H1 (cell line): Measurements from ENCODE around the gene SFT2D1. TPM values are rescaled to one million over a fixed set of nuclear protein-coding genes. Genes with fewer than 3 reads are reported as not detected.
A peak's percentile ranks its signal among the peaks of the same experiment; 100 is the strongest.

Experiments
- CTCF ChIA-PET: fragments of 300-600 bp; sonication (Branson Sonifier 250); formaldehyde crosslinking; loops from one replicate; lab custom pipeline; 2021; ENCODE audit not compliant: partially characterized antibody; lab: Charles Lee
- POLR2A ChIA-PET: fragments of 300-600 bp; sonication (Branson Sonifier 250); formaldehyde crosslinking; loops from one replicate; lab custom pipeline; 2021; ENCODE audit warnings: inconsistent platforms; ENCODE audit not compliant: partially characterized antibody; lab: Charles Lee
- DNase-seq, 2 experiments: peaks; one replicate each; pipeline versions ENCODE4 v3.0.0 to v3.0.0-alpha.2; 2010 to 2022; ENCODE audit warnings: low spot score in 2 of 2, low read depth in 1 of 2, mixed read lengths in 1 of 2
- FAIRE-seq: peaks from 2 replicates; lab custom pipeline; 2011; peaks lifted over from hg19 to GRCh38; lab: Jason Lieb, UNC
- H2AFZ ChIP-seq: 2 replicates; pipeline ENCODE4 v1.8.1; 2012; ENCODE audit warnings: low read length, inconsistent platforms
- H2AK5ac ChIP-seq: 2 replicates; pipeline ENCODE4 v1.6.1; 2013; ENCODE audit warnings: low read depth, low read length
- H2BK120ac ChIP-seq: replicated peaks from 2 replicates; pipeline ENCODE3; 2013; ENCODE audit warnings: low read depth, low read length, inconsistent platforms
- H2BK12ac ChIP-seq: 2 replicates; pipeline ENCODE4 v1.6.1; 2013; ENCODE audit warnings: low read depth, low read length
- H2BK15ac ChIP-seq: 2 replicates; pipeline ENCODE4 v1.6.1; 2013; ENCODE audit warnings: low read length
- H2BK20ac ChIP-seq: 2 replicates; pipeline ENCODE4 v1.6.1; 2013; ENCODE audit warnings: low read length
- H2BK5ac ChIP-seq: 2 replicates; pipeline ENCODE4 v1.6.1; 2013; ENCODE audit warnings: low read depth, low read length
- H3K14ac ChIP-seq: 2 replicates; pipeline ENCODE4 v1.6.1; 2013; ENCODE audit warnings: inconsistent platforms; ENCODE audit not compliant: insufficient read length
- H3K18ac ChIP-seq: 2 replicates; pipeline ENCODE4 v1.6.1; 2013; ENCODE audit warnings: low read length; ENCODE audit errors: extremely low read depth
- H3K23ac ChIP-seq: 2 replicates; pipeline ENCODE4 v1.6.1; 2013; ENCODE audit warnings: inconsistent platforms; ENCODE audit not compliant: insufficient read length
- H3K23me2 ChIP-seq: 2 replicates; pipeline ENCODE4 v1.6.1; 2013; ENCODE audit warnings: low read depth, low read length
- H3K27ac ChIP-seq: 2 replicates; pipeline ENCODE4 v1.6.1; 2011; ENCODE audit warnings: low read depth, low read length, inconsistent platforms
- H3K27me3 ChIP-seq, 4 experiments: replicated peaks in 1 of 4; 1 replicate in 1 of 4; 2 replicates in 3 of 4; pipeline versions ENCODE4 v1.6.1 to v1.8.1; 2011 to 2013; ENCODE audit warnings: low read length in 3 of 4, mild to moderate bottlenecking in 3 of 4, inconsistent platforms in 2 of 4, mixed read lengths in 2 of 4, moderate library complexity in 1 of 4; ENCODE audit not compliant: control insufficient read depth in 3 of 4, insufficient read depth in 3 of 4; ENCODE audit errors: extremely low read depth in 1 of 4
- H3K36me3 ChIP-seq, 4 experiments: 2 replicates each; pipeline versions ENCODE4 v1.6.1 to v1.8.1; 2011 to 2013; ENCODE audit warnings: mild to moderate bottlenecking in 4 of 4, low read length in 3 of 4, moderate library complexity in 2 of 4, control low read depth in 1 of 4, inconsistent platforms in 1 of 4; ENCODE audit not compliant: insufficient read depth in 4 of 4, control insufficient read depth in 2 of 4
- H3K4ac ChIP-seq: replicated peaks from 2 replicates; pipeline ENCODE3; 2013; ENCODE audit warnings: low read length, low read depth, mixed read lengths, inconsistent platforms; ENCODE audit not compliant: insufficient read length
- H3K4me1 ChIP-seq, 4 experiments: replicated peaks in 1 of 4; 1 replicate in 1 of 4; 2 replicates in 3 of 4; pipeline versions ENCODE4 v1.6.1 to v1.8.1; 2011 to 2013; ENCODE audit warnings: low read length in 3 of 4, inconsistent platforms in 2 of 4, mixed read lengths in 1 of 4; ENCODE audit not compliant: insufficient read depth in 4 of 4, control insufficient read depth in 3 of 4
- H3K4me2 ChIP-seq, 2 experiments: 2 replicates each; pipeline versions ENCODE4 v1.6.1 to v1.8.1; 2011 to 2013; ENCODE audit warnings: low read depth in 2 of 2, low read length in 2 of 2, control low read depth in 1 of 2, inconsistent platforms in 1 of 2, mild to moderate bottlenecking in 1 of 2; ENCODE audit not compliant: insufficient read depth in 1 of 2
- H3K4me3 ChIP-seq, 4 experiments: fragments of 200-600, 300-600 bp in 1 of 4; sonication (generic), shearing (Covaris generic), sonication (Bioruptor Twin) in 1 of 4; 2 replicates each; pipeline versions ENCODE4 v1.5.1 to v1.8.1; 2011 to 2016; ENCODE audit warnings: low read length in 4 of 4, low read depth in 3 of 4, control low read depth in 2 of 4, inconsistent platforms in 2 of 4, mild to moderate bottlenecking in 2 of 4, mixed read lengths in 1 of 4, moderate library complexity in 1 of 4; ENCODE audit not compliant: insufficient read depth in 2 of 4; ENCODE audit errors: extremely low read depth in 1 of 4
- H3K56ac ChIP-seq: replicated peaks from 2 replicates; pipeline ENCODE3; 2013; ENCODE audit warnings: low read depth, mild to moderate bottlenecking, mixed read lengths, low read length, inconsistent platforms; ENCODE audit not compliant: insufficient read length
- H3K79me1 ChIP-seq: 2 replicates; pipeline ENCODE4 v1.6.1; 2013; ENCODE audit warnings: low read depth, low read length, control low read depth
- H3K79me2 ChIP-seq, 2 experiments: 2 replicates each; pipeline versions ENCODE4 v1.6.1 to v1.8.1; 2012 to 2013; ENCODE audit warnings: low read length in 2 of 2, mild to moderate bottlenecking in 2 of 2, inconsistent platforms in 1 of 2; ENCODE audit not compliant: insufficient read depth in 2 of 2, control insufficient read depth in 1 of 2
- H3K9ac ChIP-seq, 4 experiments: replicated peaks in 1 of 4; 1 replicate in 1 of 4; 2 replicates in 3 of 4; pipeline versions ENCODE4 v1.6.1 to v1.8.1; 2011 to 2013; ENCODE audit warnings: low read depth in 3 of 4, low read length in 3 of 4, control low read depth in 2 of 4, mild to moderate bottlenecking in 2 of 4, moderate library complexity in 2 of 4, inconsistent platforms in 1 of 4; ENCODE audit errors: extremely low read depth in 1 of 4
- H3K9me3 ChIP-seq, 2 experiments: 2 replicates each; pipeline versions ENCODE4 v1.6.1 to v1.8.1; 2012 to 2013; ENCODE audit warnings: mild to moderate bottlenecking in 2 of 2, moderate library complexity in 2 of 2, control low read depth in 1 of 2, inconsistent platforms in 1 of 2, low read depth in 1 of 2, low read length in 1 of 2, mixed read lengths in 1 of 2; ENCODE audit not compliant: insufficient read depth in 2 of 2
- H4K20me1 ChIP-seq, 2 experiments: replicated peaks in 1 of 2; 2 replicates each; pipeline versions ENCODE3 to v1.8.1; 2011 to 2013; ENCODE audit warnings: inconsistent platforms in 2 of 2, low read length in 2 of 2, mild to moderate bottlenecking in 1 of 2; ENCODE audit not compliant: insufficient read depth in 2 of 2, control insufficient read depth in 1 of 2
- H4K5ac ChIP-seq: 2 replicates; pipeline ENCODE4 v1.6.1; 2013; ENCODE audit warnings: low read length, low read depth, mixed read lengths, inconsistent platforms; ENCODE audit not compliant: insufficient read length
- H4K8ac ChIP-seq: 2 replicates; pipeline ENCODE4 v1.8.0; 2013; ENCODE audit warnings: mild to moderate bottlenecking, moderate library complexity, low read length, inconsistent platforms; ENCODE audit not compliant: insufficient read depth; ENCODE audit errors: extremely low read depth
- H4K91ac ChIP-seq: replicated peaks from 2 replicates; pipeline ENCODE3; 2013; ENCODE audit warnings: low read length, mixed read lengths, inconsistent platforms; ENCODE audit not compliant: insufficient read length
- ATF2 ChIP-seq: IDR thresholded peaks from 2 replicates; pipeline ENCODE4 v1.6.1; 2012; ENCODE audit warnings: low read length, inconsistent platforms
- CEBPB ChIP-seq: IDR thresholded peaks from 2 replicates; pipeline ENCODE4 v1.6.1; 2012; ENCODE audit warnings: low read depth, low read length
- CTBP2 ChIP-seq: IDR thresholded peaks from 2 replicates; pipeline ENCODE4 v1.7.0; 2011; ENCODE audit warnings: borderline replicate concordance, mild to moderate bottlenecking, moderate library complexity, mixed read lengths, low read length; ENCODE audit not compliant: insufficient read depth, insufficient read length
- GTF2F1 ChIP-seq: IDR thresholded peaks from 2 replicates; pipeline ENCODE4 v1.6.1; 2012; ENCODE audit warnings: low read depth, low read length, improper control_type of control experiment, borderline replicate concordance
- MAFK ChIP-seq: IDR thresholded peaks from 2 replicates; pipeline ENCODE4 v1.6.1; 2012; ENCODE audit warnings: low read depth, mild to moderate bottlenecking, improper control_type of control experiment, low read length
- RBBP5 ChIP-seq: IDR thresholded peaks from 2 replicates; pipeline ENCODE4 v1.7.1; 2012; ENCODE audit warnings: low read depth, mild to moderate bottlenecking, inconsistent platforms, low read length, moderate library complexity, borderline replicate concordance
- RFX5 ChIP-seq: IDR thresholded peaks from 2 replicates; pipeline ENCODE4 v1.6.1; 2011; ENCODE audit warnings: low read depth, low read length, improper control_type of control experiment, borderline replicate concordance
- SP2 ChIP-seq: IDR thresholded peaks from 2 replicates; pipeline ENCODE4 v1.6.1; 2012; ENCODE audit warnings: mild to moderate bottlenecking, low read length, inconsistent platforms
- TAF1 ChIP-seq: IDR thresholded peaks from 2 replicates; pipeline ENCODE4 v1.6.1; 2011; ENCODE audit warnings: mild to moderate bottlenecking, low read depth, low read length
- TAF7 ChIP-seq: optimal IDR thresholded peaks from 2 replicates; pipeline ENCODE3; 2011; ENCODE audit warnings: low read depth, mild to moderate bottlenecking, inconsistent platforms, low read length, moderate library complexity, borderline replicate concordance
- WGBS, 2 experiments: shearing (Covaris generic) in 1 of 2; methylation state at CpG; one replicate each; pipeline versions ENCODE4 v1.1.6 to v1.1.7; 2013 to 2015; ENCODE audit warnings: low lambda C conversion rate in 2 of 2, mixed read lengths in 2 of 2, inconsistent platforms in 1 of 2, low coverage in 1 of 2, missing lambda C conversion rate in 1 of 2; ENCODE audit not compliant: insufficient replicate concordance in 2 of 2, insufficient coverage in 1 of 2, insufficient read length in 1 of 2; ENCODE audit errors: extremely low coverage in 1 of 2, missing lambda C conversion rate in 1 of 2; 5-methylcytosine and 5-hydroxymethylcytosine counted together
- polyA plus RNA-seq, 7 experiments: library from polyadenylated mRNA; depleted of rRNA in 3 of 7; stranded (reverse) in 5 of 7; unstranded in 2 of 7; fragments of >200 nt in 5 of 7; fragments of 200-250 nt in 2 of 7; gene quantifications; 1 replicate in 5 of 7; 2 replicates in 1 of 7; 4 replicates in 1 of 7; pipeline versions ENCODE4 v1.2.1 to v1.2.3, GENCODE V29; 2011 to 2013; ENCODE audit warnings: missing spikeins in 2 of 7, mixed read lengths in 2 of 7
- total RNA-seq: library from RNA; stranded (reverse); fragmentation: NEBNext Ultra II Directional; extraction: Animal tissue kit (Norgen Biotek cat#: 25700); gene quantifications from 2 replicates; pipeline ENCODE4 v1.2.1, GENCODE V29; 2021

Gene SFT2D1
- total and polyA plus RNA-seq, 2 of the 8 experiments (the other 6 are each of a cell fraction or from before 2014, with no cell fraction given) = 52.3 to 76.1 TPM

GRCh38 chr6:166381733-166382499 is 39.6 kb upstream of the SFT2D1 start:
- H3K9me3 ChIP-seq = no peaks in the 10 kb centered on the region
- H3K4ac ChIP-seq = no peak overlapping the region
- H3K4me3 ChIP-seq = peak overlapping the region; percentile 59 to 83 (median 62)
- WGBS, 2 experiments = 5% methylated on average over 27 of the region's 49 CpGs; no CpG with 5 or more reads in 1 of the 2 experiments
- no peaks in the 10 kb centered on the region for H3K36me3 ChIP-seq
- H3K27me3 ChIP-seq = no peaks in the 10 kb centered on the region
- CTCF ChIA-PET = interaction anchor here (0.6 to 6.4 kb wide), 31 partner anchors 8 to 108 kb away, joined by 3 to 88 read pairs (median 4); partner anchors contain the start of genes PRR18 and SFT2D1
- peak overlapping the region; percentile 82; the same call in 1 of the 2 replicates for H2AFZ ChIP-seq
- POLR2A ChIA-PET = interaction anchor here (0.8 to 1.2 kb wide), 4 partner anchors 17 to 75 kb away, joined by 3 to 5 read pairs (median 4); no protein-coding TSS in a partner anchor
- FAIRE-seq (no peak), DNase-seq (peak in 1 of 2 experiments; percentile 93)
- H2BK12ac ChIP-seq = no peak overlapping the region
- H3K79me1 ChIP-seq = no peaks in the 10 kb centered on the region
- H2BK15ac ChIP-seq = no peak overlapping the region
- H2AK5ac ChIP-seq = no peak overlapping the region
- no peak overlapping the region for H2BK120ac ChIP-seq
- no peak overlapping the region for H3K14ac ChIP-seq
- no peak overlapping the region for H3K18ac ChIP-seq
- H3K23me2 ChIP-seq = peaks cover 7% of the 10 kb centered on the region
- no peak overlapping the region for H2BK5ac ChIP-seq
- no peak overlapping the region for H3K27ac ChIP-seq
- peaks cover 0 to 3% of the 10 kb centered on the region in 2 experiments for H4K20me1 ChIP-seq
- H3K79me2 ChIP-seq = 0 out of 4 replicates have a peak, but pooled peaks cover 0 to 4% of the 10 kb centered on the region in 2 experiments
- peak overlapping the region; percentile 78 to 100 for H3K4me2 ChIP-seq
- H3K56ac ChIP-seq = no peak overlapping the region
- peaks cover 0 to 4% (median 1%) of the 10 kb centered on the region in 4 experiments; a peak in 3 of 7 replicates for H3K4me1 ChIP-seq
- no peak overlapping the region for H4K8ac ChIP-seq
- no peak overlapping the region for H3K9ac ChIP-seq
- no peak overlapping the region for H4K91ac ChIP-seq
- no peak overlapping the region for H2BK20ac ChIP-seq
- H3K23ac ChIP-seq = no peak overlapping the region
- no peak overlapping the region for H4K5ac ChIP-seq
- TF ChIP-seq CEBPB = no peak
- no peak for TF ChIP-seq RFX5
- TF ChIP-seq GTF2F1 = no peak
- TF ChIP-seq TAF1 = 0 out of 2 replicates have a peak, but pooled peaks have one; percentile 12
- no peak for TF ChIP-seq SP2
- no peak for TF ChIP-seq MAFK
- no peak for TF ChIP-seq CTBP2
- TF ChIP-seq RBBP5 = 0 out of 2 replicates have a peak, but pooled peaks have one; percentile 24
- TF ChIP-seq ATF2 = no peak
- no peak for TF ChIP-seq TAF7
